Prostate gland (tissue), 2 donors: Measurements from ENCODE around the gene RAB3B. TPM values are rescaled to one million over a fixed set of nuclear protein-coding genes. Genes with fewer than 3 reads are reported as not detected.

Experiments used
- DNase-seq: peaks from one replicate; pipeline ENCODE4 v3.0.0-alpha.2; 2019; ENCODE audit warnings: low spot score
- H3K27ac ChIP-seq, 2 donors: fragments of 200-600 bp; sonication (generic); 2 replicates each; pipeline ENCODE4 v1.5.1; 2017 to 2019
- H3K27me3 ChIP-seq: fragments of 200-600 bp; sonication (generic); replicated peaks from 2 replicates; pipeline ENCODE4 v1.5.1; 2019; ENCODE audit not compliant: insufficient read depth
- H3K36me3 ChIP-seq, 2 donors: fragments of 200-600 bp; sonication (generic); 1 replicate in 1 of 2; 2 replicates in 1 of 2; pipeline versions ENCODE4 v1.5.1 to v1.8.1; 2017 to 2019
- H3K4me1 ChIP-seq: fragments of 200-600 bp; sonication (generic); replicated peaks from 2 replicates; pipeline ENCODE4 v1.5.1; 2019
- H3K4me3 ChIP-seq, 2 donors: fragments of 200-600 bp; sonication (generic); 2 replicates each; pipeline ENCODE4 v1.5.1; 2017 to 2019
- H3K9me3 ChIP-seq: fragments of 200-600 bp; sonication (generic); 2 replicates; pipeline ENCODE4 v1.5.1; 2017
- POLR2A ChIP-seq: fragments of 450-650 bp; IDR thresholded peaks from one replicate; pipeline ENCODE4 v1.6.1; 2016; ENCODE audit warnings: antibody characterized with exemption, mild to moderate bottlenecking
- POLR2AphosphoS5 ChIP-seq: sonication (generic); formaldehyde crosslinking; IDR thresholded peaks from one replicate; pipeline ENCODE4 v1.6.1; 2017; ENCODE audit warnings: antibody characterized with exemption
- WGBS: methylation state at CpG from one replicate; pipeline ENCODE4 v1.1.5; 2018; 5-methylcytosine and 5-hydroxymethylcytosine counted together
- intact Hi-C: fragments of 100-400 bp; cut with DNase I; formaldehyde crosslinking; loops from one replicate; pipeline ENCODE4 v1.14.2; 2022
- total RNA-seq, 2 donors: library from RNA; depleted of rRNA; stranded (reverse); fragments of >200 nt; gene quantifications; one replicate each; pipeline ENCODE4 v1.1.0, GENCODE V29; 2016
- TF ChIP-seq, protein P1 (sequence below), 4 experiments: fragments of 200-600 bp in 2 of 4; fragments of 450-650 bp in 2 of 4; sonication (generic) in 2 of 4; IDR thresholded peaks; 1 replicate in 3 of 4; 2 replicates in 1 of 4; pipeline ENCODE4 v1.5.1; 2016 to 2019; ENCODE audit warnings: antibody characterized with exemption in 4 of 4, mild to moderate bottlenecking in 2 of 4, moderate library complexity in 2 of 4

Gene RAB3B
- total RNA-seq, 2 donors from 2014 or later, result 8.5 to 23.6 TPM

DNA sequence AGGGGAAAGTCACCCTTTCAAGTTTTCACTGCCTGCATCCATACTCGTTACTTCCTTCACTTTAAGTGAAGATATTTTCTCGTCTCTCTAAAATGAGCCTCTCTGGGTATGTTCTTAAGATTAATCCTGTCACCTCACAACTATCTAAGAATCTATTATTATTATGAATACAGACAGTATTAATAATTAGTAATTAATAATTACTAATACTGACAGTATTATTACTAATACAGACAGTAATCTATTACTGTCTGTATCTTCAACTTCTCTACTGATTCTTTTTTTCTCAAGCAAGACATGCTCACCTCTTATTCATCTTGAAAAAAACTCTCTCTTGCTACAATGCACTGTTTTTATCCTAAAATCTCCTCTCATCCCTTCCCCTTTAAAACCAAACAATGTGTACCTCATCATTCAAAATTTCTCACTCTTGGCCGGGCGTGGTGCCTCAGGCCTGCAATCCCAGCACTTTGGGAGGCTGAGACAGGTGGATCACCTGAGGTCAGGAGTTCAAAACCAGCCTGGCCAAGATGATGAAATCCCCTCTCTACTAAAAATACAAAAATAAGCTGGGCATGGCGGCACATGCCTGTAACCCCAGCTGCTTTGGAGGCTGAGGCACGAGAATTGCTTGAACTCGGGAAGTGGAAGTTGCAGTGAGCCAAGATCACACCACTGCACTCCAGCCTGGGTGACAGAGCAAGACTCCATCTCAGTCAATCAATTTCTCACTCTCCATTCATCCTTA is 119.7 kb downstream of the RAB3B start:
- intact Hi-C loops, result no loop called here
- whole genome bisulfite sequencing, result 89% methylated on average over 7 of the region's 7 CpGs
- H3K4me3 ChIP-seq, result no peak overlapping the region
- H3K36me3 ChIP-seq, result no peaks in the 10 kb centered on the region
- no peaks in the 10 kb centered on the region for H3K4me1 ChIP-seq
- H3K27ac ChIP-seq, result no peak overlapping the region
- no peak for TF ChIP-seq POLR2AphosphoS5
- TF ChIP-seq POLR2A, result no peak
- TF ChIP-seq, protein P1, sequence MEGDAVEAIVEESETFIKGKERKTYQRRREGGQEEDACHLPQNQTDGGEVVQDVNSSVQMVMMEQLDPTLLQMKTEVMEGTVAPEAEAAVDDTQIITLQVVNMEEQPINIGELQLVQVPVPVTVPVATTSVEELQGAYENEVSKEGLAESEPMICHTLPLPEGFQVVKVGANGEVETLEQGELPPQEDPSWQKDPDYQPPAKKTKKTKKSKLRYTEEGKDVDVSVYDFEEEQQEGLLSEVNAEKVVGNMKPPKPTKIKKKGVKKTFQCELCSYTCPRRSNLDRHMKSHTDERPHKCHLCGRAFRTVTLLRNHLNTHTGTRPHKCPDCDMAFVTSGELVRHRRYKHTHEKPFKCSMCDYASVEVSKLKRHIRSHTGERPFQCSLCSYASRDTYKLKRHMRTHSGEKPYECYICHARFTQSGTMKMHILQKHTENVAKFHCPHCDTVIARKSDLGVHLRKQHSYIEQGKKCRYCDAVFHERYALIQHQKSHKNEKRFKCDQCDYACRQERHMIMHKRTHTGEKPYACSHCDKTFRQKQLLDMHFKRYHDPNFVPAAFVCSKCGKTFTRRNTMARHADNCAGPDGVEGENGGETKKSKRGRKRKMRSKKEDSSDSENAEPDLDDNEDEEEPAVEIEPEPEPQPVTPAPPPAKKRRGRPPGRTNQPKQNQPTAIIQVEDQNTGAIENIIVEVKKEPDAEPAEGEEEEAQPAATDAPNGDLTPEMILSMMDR (IDR thresholded peaks at IDR 0.05), result no peak
- H3K9me3 ChIP-seq, result no peaks in the 10 kb centered on the region
- no peak for DNase-seq
- no peaks in the 10 kb centered on the region for H3K27me3 ChIP-seq

- TF ChIP-seq POLR2A, result no peak
- 92% methylated on average over 4 of the region's 4 CpGs for whole genome bisulfite sequencing
- intact Hi-C loops, result no loop called here
- DNase-seq, result no peak
- Histone ChIP-seq H3K27ac (no peak overlapping the region), H3K36me3 (no peaks in the 10 kb centered on the region), H3K4me1 (no peaks in the 10 kb centered on the region), H3K9me3 (no peaks in the 10 kb centered on the region), H3K27me3 (no peaks in the 10 kb centered on the region), H3K4me3 (no peak overlapping the region)
These were observed 122.8 kb downstream of the RAB3B start for GRCh38 chr1:51867479-51868232.

- no peak overlapping the region for H3K4me3 ChIP-seq
- H3K9me3 ChIP-seq, result no peaks in the 10 kb centered on the region
- TF ChIP-seq POLR2A (no peak), POLR2AphosphoS5 (no peak)
- TF ChIP-seq, protein P1 (IDR thresholded peaks at IDR 0.05), result no peak
- intact Hi-C loops, result no loop called here
- WGBS, result 94% methylated on average over 2 of the region's 2 CpGs
- no peaks in the 10 kb centered on the region for H3K27me3 ChIP-seq
- no peaks in the 10 kb centered on the region for H3K36me3 ChIP-seq
- no peaks in the 10 kb centered on the region for H3K4me1 ChIP-seq
- H3K27ac ChIP-seq, result no peak overlapping the region
- no peak for DNase-seq
These were observed 127.1 kb downstream of the RAB3B start for GRCh38 chr1:51863384-51863783.

DNA sequence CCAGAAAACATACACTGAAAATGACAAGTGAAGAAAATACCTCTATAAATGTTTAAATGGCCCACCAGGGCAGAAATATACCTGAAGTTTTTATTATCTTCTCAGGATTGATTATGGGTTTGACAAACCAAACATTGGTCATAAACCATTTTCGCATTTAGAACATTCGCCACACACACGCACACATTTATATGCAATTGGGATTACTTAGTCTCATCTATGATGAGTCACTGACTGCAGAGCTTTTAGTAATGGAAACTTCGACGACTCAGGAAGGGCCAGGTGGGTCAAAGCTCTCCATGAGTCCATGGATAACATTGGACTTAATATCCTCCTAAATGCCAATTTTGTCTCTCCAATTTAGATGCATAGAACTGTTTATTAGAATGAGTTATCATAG is 128.8 kb downstream of the RAB3B start:
- WGBS, result 97% methylated on average over 5 of the region's 5 CpGs
- intact Hi-C loops, result no loop called here
- Histone ChIP-seq H3K27ac (no peak overlapping the region), H3K27me3 (no peaks in the 10 kb centered on the region), H3K36me3 (no peaks in the 10 kb centered on the region), H3K4me1 (no peaks in the 10 kb centered on the region), H3K9me3 (no peaks in the 10 kb centered on the region), H3K4me3 (no peak overlapping the region)
- no peak for DNase-seq
- TF ChIP-seq POLR2A, result no peak
- TF ChIP-seq, protein P1 (IDR thresholded peaks at IDR 0.05), result no peak
- no peak for TF ChIP-seq POLR2AphosphoS5

DNA sequence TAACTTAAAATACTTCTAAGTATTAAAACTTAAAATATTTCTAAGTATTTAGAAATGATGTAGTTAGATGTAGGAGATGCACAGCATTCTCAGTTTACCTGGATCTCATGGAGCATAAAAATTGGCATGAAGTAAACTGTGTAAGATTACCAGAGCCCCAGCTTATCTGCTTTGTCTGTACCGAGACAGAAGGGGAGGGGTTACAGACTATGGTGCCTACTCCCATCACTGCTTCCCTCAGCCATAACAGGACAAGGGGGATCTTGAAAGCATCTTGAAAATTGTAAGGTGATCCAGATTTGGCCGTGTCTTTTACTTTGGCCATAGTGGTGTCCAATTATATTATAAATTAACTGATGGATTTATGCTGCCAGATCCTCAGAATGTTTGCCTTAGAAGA is 130.8 kb downstream of the RAB3B start:
- Histone ChIP-seq H3K9me3 (no peaks in the 10 kb centered on the region), H3K4me3 (no peak overlapping the region), H3K27ac (no peak overlapping the region), H3K4me1 (no peaks in the 10 kb centered on the region), H3K36me3 (no peaks in the 10 kb centered on the region), H3K27me3 (no peaks in the 10 kb centered on the region)
- WGBS, result 62% methylated on average over 2 of the region's 2 CpGs
- no peak for TF ChIP-seq POLR2AphosphoS5
- TF ChIP-seq POLR2A, result no peak
- TF ChIP-seq, protein P1 (IDR thresholded peaks at IDR 0.05), result no peak
- no peak for DNase-seq
- intact Hi-C loops, result no loop called here
